Vagina (tissue), 2 donors: ENCODE measurements around the gene MTPN.

Experiments used
- CTCF ChIP-seq, 3 experiments: fragments of 450-650 bp in 2 of 3; fragments of 200-600 bp in 1 of 3; sonication (generic) in 1 of 3; IDR thresholded peaks; one replicate each; pipeline ENCODE4 v1.5.1; 2017 to 2019; ENCODE audit warnings: antibody characterized with exemption in 3 of 3, mild to moderate bottlenecking in 2 of 3, moderate library complexity in 2 of 3
- POLR2A ChIP-seq, 2 donors: fragments of 450-650 bp; IDR thresholded peaks; one replicate each; pipeline ENCODE4 v1.6.1; 2017; ENCODE audit warnings: antibody characterized with exemption in 2 of 2, mild to moderate bottlenecking in 2 of 2, moderate library complexity in 2 of 2

DNA sequence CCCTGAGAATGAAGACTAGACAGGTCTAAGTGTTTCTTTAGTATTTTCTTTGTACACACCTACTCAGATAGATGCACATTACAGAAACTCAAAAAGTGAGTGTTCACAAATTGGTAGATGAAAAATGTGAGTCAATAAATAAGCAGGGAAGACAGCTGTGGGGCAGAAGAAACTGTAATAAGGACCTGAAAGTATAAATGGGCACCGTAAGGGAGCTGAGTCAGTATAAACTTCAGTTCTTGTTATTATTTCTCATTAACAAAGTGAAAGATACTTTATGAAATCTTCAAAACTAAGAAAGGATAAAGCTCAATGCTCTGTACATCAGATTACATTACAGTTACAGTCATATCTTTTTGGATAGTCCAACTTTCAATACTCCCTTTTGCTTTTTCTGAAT is 2.5 kb downstream of the MTPN start:
- TF ChIP-seq CTCF (IDR thresholded peaks at IDR 0.05): no peak
- no peak for TF ChIP-seq POLR2A (IDR thresholded peaks at IDR 0.05)
